Psoas muscle (tissue), 8 donors: ENCODE data around the gene PIGK. TPM values are rescaled to one million over a fixed set of nuclear protein-coding genes. Genes with fewer than 3 reads are reported as not detected.
A peak's percentile ranks its signal among the peaks of the same experiment; 100 is the strongest.

Source experiments
- ATAC-seq, 4 donors: fragments of 200-7000 bp; cut with Tn5 transposase; one replicate each; pipeline ENCODE4 v1.9.1; 2020; ENCODE audit warnings: moderate library complexity in 3 of 4, mild to moderate bottlenecking in 2 of 4
- DNase-seq, 2 donors: peaks; one replicate each; pipeline ENCODE4 v3.0.0-alpha.2; 2020
- H3K27ac ChIP-seq: fragments of 200-600 bp; one replicate; pipeline ENCODE4 v1.8.0; 2022
- H3K27me3 ChIP-seq, 3 donors: fragments of 200-600 bp in 1 of 3; one replicate each; pipeline versions ENCODE4 v1.6.1 to v1.8.0; 2013 to 2022; ENCODE audit warnings: low read length in 2 of 3, mild to moderate bottlenecking in 2 of 3, moderate library complexity in 1 of 3; ENCODE audit not compliant: insufficient read depth in 3 of 3
- H3K36me3 ChIP-seq, 2 donors: fragments of 200-600 bp in 1 of 2; one replicate each; pipeline versions ENCODE4 v1.6.1 to v1.8.0; 2013 to 2022; ENCODE audit warnings: low read depth in 1 of 2, mild to moderate bottlenecking in 1 of 2, moderate library complexity in 1 of 2; ENCODE audit not compliant: insufficient read depth in 1 of 2
- H3K4me1 ChIP-seq: fragments of 200-600 bp; one replicate; pipeline ENCODE4 v1.8.0; 2022
- H3K4me3 ChIP-seq: fragments of 200-600 bp; one replicate; pipeline ENCODE4 v1.8.0; 2022; ENCODE audit warnings: mild to moderate bottlenecking
- H3K9me3 ChIP-seq: fragments of 200-600 bp; one replicate; pipeline ENCODE4 v1.8.0; 2022
- CTCF ChIP-seq: fragments of 200-600 bp; IDR thresholded peaks from one replicate; pipeline ENCODE4 v1.8.0; 2022; ENCODE audit warnings: antibody characterized with exemption
- WGBS, 3 donors: extraction: QIAGEN DNeasy Blood & Tissue Kit; methylation state at CpG; one replicate each; pipeline versions ENCODE4 v1.1.6 to v1.1.7; 2013; 5-methylcytosine and 5-hydroxymethylcytosine counted together
- intact Hi-C, 2 donors: fragments of 100-400 bp; cut with DNase I; formaldehyde crosslinking; loops; one replicate each; pipeline versions ENCODE4 v1.11.0 to v1.14.2; 2022
- polyA plus RNA-seq, 3 donors: library from polyadenylated mRNA; stranded (reverse); fragments of 200-250 nt; gene quantifications; one replicate each; pipeline ENCODE4 v1.2.3, GENCODE V29; 2013
- total RNA-seq, 4 donors: library from RNA; stranded (reverse); fragmentation: NEBNext Ultra II Directional in 2 of 4; extraction: Animal tissue kit (Norgen Biotek cat#: 25700) in 2 of 4; gene quantifications; one replicate each; pipeline versions ENCODE4 v1.2.1 to v1.2.4, GENCODE V29; 2021 to 2023
- donor health status: healthy with polysubstance abuse.
- donor health status: DM: no; HTN: no; CAD: no; lungs with moderate emphysema.
- donor health status: Bipolar disorder and iron deficiency.
- donor health status: healthy.
- donor health status: DM: yes; HTN: yes; CAD: no.
- donor health status: DM: no; HTN: no; CAD: no.
- donor health status: DM: no; HTN: no; CAD: no.
- donor health status: DM: yes; HTN: yes; CAD: no.

PIGK gene
- total and polyA plus RNA-seq, 7 donors: 4.8 to 13.2 (median 11.8) TPM

GRCh38 chr1:77133731-77134358 lies 85.4 kb downstream of the PIGK start:
- H3K4me3 ChIP-seq: no peak overlapping the region
- H3K9me3 ChIP-seq: no peaks in the 10 kb centered on the region
- DNase-seq (no peak), ATAC-seq (no peak)
- no peaks in the 10 kb centered on the region for H3K4me1 ChIP-seq
- H3K36me3 ChIP-seq: no peaks in the 10 kb centered on the region
- WGBS, 3 donors: 67 to 77% (median 68%) methylated on average over 3 of the region's 3 CpGs
- no peak overlapping the region for H3K27ac ChIP-seq
- no peak for TF ChIP-seq CTCF
- intact Hi-C loops: no loop called here
- H3K27me3 ChIP-seq: no peaks in the 10 kb centered on the region

GRCh38 chr1:77126307-77126706 lies 92.9 kb downstream of the PIGK start:
- peak; percentile 33 for TF ChIP-seq CTCF
- intact Hi-C loops: no loop called here
- H3K36me3 ChIP-seq: no peaks in the 10 kb centered on the region
- ATAC-seq (no peak), DNase-seq (no peak)
- no peak overlapping the region for H3K27ac ChIP-seq
- 13 to 32% (median 21%) methylated on average over 2 of the region's 2 CpGs for WGBS, 3 donors
- H3K4me3 ChIP-seq: no peak overlapping the region
- no peaks in the 10 kb centered on the region for H3K4me1 ChIP-seq
- no peaks in the 10 kb centered on the region for H3K9me3 ChIP-seq
- H3K27me3 ChIP-seq: no peaks in the 10 kb centered on the region

GRCh38 chr1:77121503-77121902 lies 97.7 kb downstream of the PIGK start:
- intact Hi-C loops: no loop called here
- DNase-seq: no peak
- ATAC-seq: no peak

GRCh38 chr1:77120950-77121349 lies 98.3 kb downstream of the PIGK start:
- Histone ChIP-seq H3K27me3 (no peaks in the 10 kb centered on the region), H3K9me3 (no peaks in the 10 kb centered on the region), H3K4me3 (no peak overlapping the region), H3K27ac (no peak overlapping the region), H3K36me3 (no peaks in the 10 kb centered on the region), H3K4me1 (no peaks in the 10 kb centered on the region)
- ATAC-seq (no peak), DNase-seq (no peak)
- TF ChIP-seq CTCF: no peak
- intact Hi-C loops: no loop called here
- WGBS, 3 donors: 79 to 86% (median 81%) methylated on average over 3 of the region's 3 CpGs

More at GRCh38 chr1:77121503-77121902, 97.7 kb downstream of the PIGK start:
- no peak overlapping the region for H3K27ac ChIP-seq
- no peaks in the 10 kb centered on the region for H3K27me3 ChIP-seq
- H3K9me3 ChIP-seq: no peaks in the 10 kb centered on the region
- TF ChIP-seq CTCF: no peak
- H3K4me1 ChIP-seq: no peaks in the 10 kb centered on the region
- H3K36me3 ChIP-seq: no peaks in the 10 kb centered on the region
- 81 to 100% (median 87%) methylated on average over 1 of the region's 1 CpG for WGBS, 3 donors
- no peak overlapping the region for H3K4me3 ChIP-seq

- Histone ChIP-seq H3K4me1 (no peaks in the 10 kb centered on the region), H3K27ac (no peak overlapping the region), H3K27me3 (no peaks in the 10 kb centered on the region), H3K9me3 (no peaks in the 10 kb centered on the region), H3K4me3 (no peak overlapping the region), H3K36me3 (no peaks in the 10 kb centered on the region)
- intact Hi-C loops: no loop called here
- TF ChIP-seq CTCF: no peak
- no peak for ATAC-seq
- 95 to 98% (median 97%) methylated on average over 4 of the region's 4 CpGs for WGBS, 3 donors
- DNase-seq: no peak
These were observed 100.5 kb downstream of the PIGK start for GRCh38 chr1:77118712-77119111.
